Measurements from ENCODE around the gene OSBP2.

Gene OSBP2

DNA sequence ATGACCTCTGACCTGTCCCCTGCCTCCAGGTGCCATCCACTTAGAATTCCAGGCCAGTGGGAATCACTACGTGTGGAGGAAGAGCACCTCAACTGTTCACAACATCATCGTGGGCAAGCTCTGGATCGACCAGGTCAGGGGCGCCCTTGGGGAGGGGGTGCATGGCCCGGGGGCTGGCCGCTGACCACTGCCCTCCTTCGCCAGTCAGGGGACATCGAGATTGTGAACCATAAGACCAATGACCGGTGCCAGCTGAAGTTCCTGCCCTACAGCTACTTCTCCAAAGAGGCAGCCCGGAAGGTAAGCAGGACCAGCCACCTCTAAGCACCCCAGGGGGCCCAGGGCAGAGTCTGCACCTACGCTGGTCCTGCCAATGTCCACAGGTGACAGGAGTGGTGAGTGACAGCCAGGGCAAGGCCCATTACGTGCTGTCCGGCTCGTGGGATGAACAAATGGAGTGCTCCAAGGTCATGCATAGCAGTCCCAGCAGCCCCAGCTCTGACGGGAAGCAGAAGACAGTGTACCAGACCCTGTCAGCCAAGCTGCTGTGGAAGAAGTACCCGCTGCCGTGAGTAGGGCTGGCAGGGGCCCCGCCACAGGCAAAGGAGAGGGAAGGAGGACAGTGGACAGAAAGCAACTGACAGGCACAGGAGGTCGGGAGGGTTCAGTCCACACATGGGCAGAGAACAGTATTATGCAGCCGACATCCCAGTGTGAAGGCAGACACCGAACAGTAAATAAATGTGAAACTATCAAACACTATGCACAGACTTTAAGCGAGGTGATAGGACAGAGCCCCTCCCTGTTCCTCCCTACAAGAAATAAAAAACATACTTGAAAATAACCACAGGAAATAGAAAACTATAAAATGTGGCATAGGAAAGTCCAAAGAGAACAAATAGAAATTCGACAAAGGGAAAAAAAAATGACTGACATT, 199.0 kb downstream of the OSBP2 start:
- DNase-seq (ENCODE audit: low read depth, low spot score), result no peak

- no peak for DNase-seq (ENCODE audit: low read depth, low spot score)
These were observed 199.7 kb downstream of the OSBP2 start for GRCh38 chr22:30894371-30894740.

DNA sequence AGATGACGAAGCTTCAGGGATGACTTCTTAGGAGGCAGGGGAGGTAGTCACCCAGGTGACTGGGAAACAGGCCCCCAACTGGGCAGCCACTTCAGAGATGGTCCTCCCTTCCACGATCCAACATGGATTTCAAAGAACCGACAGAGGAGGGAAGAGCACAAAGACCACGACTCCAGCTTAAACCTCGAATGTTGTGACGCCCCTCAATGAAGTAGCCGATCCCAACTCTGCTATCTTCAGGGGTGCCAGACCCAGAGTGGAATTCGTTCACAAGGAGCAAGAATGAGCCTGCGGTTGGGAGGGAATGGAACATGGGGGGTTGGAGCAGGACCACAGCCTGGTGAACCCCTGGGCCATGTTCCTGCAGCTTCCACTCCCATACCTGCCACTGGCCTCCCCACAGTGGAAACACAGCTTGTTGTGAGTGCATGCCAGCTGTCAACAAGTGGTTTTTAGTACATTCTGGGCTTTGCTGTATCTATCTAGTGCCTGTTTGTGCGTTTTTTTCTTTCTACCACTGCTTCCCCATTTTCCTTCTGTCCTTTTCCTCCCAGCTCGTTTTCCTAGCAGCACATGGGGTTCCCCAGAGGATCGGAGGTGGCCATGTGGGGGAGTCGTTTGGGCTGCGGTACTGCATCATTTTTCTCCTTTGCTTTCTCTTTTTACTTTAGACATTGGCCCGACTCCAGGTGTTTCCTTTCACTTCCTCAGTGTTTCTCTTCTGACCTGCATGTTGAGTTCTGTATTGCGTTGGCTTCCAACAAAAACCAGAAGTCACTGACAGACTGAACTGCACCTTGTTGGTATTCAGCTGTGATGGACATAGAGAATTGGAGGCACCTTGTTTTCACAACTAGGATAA, 208.1 kb downstream of the OSBP2 start:
- no peak for DNase-seq (ENCODE audit: low read depth, low spot score)

GRCh38 chr22:30903876-30904460, 209.3 kb downstream of the OSBP2 start:
- DNase-seq (ENCODE audit: low read depth, low spot score), result no peak

DNA sequence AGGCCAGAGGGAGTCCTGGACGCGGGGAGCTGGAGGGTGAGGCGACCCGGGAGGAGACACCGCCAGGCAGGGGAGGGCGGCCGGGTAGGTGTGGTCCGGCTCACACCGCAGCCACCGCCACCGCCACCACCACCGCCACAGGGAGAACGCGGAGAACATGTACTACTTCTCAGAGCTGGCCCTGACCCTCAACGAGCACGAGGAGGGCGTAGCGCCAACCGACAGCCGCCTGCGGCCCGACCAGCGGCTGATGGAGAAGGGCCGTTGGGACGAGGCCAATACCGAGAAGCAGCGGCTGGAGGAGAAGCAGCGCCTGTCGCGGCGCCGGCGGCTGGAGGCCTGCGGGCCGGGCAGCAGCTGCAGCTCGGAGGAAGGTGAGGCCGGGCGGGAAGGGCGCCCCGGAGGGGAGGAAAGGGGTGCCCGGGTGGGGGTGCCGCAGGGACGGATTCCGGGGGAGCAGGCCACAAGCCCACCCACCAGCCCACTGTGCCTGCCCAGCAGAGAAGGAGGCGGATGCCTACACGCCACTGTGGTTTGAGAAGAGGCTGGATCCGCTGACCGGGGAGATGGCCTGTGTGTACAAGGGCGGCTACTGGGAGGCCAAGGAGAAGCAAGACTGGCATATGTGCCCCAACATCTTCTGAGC, 211.1 kb downstream of the OSBP2 start:
- DNase-seq (ENCODE audit: low read depth, low spot score), result no peak

GRCh38 chr22:30906411-30906810, 211.7 kb downstream of the OSBP2 start:
- no peak for DNase-seq (ENCODE audit: low read depth, low spot score)

DNA sequence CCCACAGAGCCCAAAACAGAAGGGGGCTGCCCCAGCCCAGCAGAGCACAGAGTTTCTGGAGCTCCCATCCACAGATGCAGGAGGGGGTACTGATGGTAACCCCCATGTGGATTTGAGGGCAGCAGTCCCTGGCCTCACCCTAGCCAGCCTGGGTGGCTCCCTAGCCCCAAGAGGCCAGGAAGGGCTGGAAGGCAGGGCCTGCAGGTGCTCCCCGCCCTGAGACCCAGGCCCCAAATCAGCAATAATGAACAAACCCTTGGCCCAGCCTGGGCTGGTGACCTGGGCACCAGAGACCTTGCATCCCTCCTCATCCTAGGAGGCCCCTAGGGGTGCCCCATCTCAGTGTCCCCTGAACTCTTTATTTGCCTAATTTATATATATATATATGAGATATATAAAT, 212.3 kb downstream of the OSBP2 start:
- no peak for DNase-seq (ENCODE audit: low read depth, low spot score)

GRCh38 chr22:30908051-30908461, 213.4 kb downstream of the OSBP2 start:
- DNase-seq (ENCODE audit: low read depth, low spot score), result no peak

DNA sequence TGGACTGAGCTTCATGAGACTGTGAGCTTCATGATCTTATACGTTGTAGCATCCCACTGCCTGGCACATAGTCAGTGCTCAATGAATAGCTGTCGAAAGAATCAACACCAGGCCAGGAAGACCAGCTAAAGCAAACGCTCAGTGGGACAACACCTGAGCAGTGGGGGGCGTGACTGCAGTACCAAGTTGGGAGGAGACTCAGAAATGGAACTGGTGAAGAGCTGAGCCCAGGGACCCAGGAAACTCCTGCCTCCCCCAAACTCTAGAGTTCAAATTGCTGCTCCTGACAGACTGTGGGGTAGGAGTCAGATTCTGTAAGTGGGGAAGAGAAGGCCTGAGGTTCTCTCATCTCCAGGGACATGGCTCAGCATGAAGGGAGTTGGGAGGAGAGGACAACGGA, 214.6 kb downstream of the OSBP2 start:
- DNase-seq (ENCODE audit: low read depth, low spot score), result no peak

GRCh38 chr22:30910358-30910757, 215.7 kb downstream of the OSBP2 start:
- DNase-seq (ENCODE audit: low read depth, low spot score), result no peak

DNA sequence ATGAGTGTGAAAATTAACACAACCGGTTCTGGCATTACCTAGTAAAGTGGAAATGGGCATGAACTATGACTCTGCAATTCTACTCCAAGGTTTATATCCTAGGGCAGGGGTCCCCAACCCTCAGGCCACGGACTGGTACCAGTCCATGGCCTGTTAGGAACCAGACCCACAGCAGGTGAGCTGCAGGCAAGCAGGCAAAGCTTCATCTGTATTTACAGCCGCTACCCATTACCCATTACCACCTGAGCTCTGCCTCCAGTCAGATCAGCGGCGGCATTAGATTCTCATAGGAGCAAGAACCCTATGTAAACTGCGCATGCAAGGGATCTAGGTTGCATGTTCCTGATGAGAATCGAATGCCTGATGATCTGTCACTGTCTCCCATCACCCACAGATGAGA, 224.1 kb downstream of the OSBP2 start:
- no peak for DNase-seq (ENCODE audit: low read depth, low spot score)

- no peak for DNase-seq (ENCODE audit: low read depth, low spot score)
These were observed 225.3 kb downstream of the OSBP2 start for GRCh38 chr22:30919973-30920372.

DNA sequence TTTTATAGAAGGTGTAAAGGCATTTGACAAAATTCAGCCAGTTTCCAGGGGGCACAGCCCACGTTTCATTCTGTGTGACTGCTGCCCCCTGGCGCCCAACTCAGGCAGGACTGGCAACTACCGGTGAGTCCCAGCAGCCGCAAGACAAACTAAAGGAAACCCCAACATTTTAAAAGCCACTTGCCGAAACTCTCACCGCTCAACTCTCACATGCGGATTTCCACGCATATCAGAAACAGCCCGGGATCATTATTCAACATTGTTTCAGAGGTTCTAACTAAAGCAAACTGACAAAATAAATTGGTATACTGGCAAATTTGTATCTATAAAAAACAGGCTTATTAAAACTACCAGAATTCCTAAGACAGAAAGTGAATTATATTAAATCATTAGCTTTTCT, 225.7 kb downstream of the OSBP2 start:
- DNase-seq (ENCODE audit: low read depth, low spot score), result peak; percentile 73

DNA sequence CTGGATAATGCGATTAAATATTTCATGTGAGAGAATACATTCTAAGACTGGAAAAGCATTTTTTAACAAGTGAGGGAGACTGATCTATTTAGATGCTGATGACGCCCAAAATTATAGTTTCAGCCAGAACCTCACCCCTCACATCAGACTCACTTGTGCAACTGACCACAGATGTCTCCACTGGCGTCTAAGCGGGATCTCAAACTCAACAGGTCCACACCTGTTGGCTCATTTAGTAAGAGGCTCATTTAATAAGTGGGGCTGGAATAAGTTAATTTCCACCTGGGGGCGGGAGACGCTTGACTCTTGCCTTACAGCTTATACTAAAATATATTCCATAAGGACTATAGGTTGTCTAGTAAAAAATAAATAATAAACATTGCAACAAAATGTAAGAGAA, 226.4 kb downstream of the OSBP2 start:
- no peak for DNase-seq (ENCODE audit: low read depth, low spot score)

GRCh38 chr22:30922151-30922611, 227.5 kb downstream of the OSBP2 start:
- DNase-seq (ENCODE audit: low read depth, low spot score), result peak; percentile 49

DNA sequence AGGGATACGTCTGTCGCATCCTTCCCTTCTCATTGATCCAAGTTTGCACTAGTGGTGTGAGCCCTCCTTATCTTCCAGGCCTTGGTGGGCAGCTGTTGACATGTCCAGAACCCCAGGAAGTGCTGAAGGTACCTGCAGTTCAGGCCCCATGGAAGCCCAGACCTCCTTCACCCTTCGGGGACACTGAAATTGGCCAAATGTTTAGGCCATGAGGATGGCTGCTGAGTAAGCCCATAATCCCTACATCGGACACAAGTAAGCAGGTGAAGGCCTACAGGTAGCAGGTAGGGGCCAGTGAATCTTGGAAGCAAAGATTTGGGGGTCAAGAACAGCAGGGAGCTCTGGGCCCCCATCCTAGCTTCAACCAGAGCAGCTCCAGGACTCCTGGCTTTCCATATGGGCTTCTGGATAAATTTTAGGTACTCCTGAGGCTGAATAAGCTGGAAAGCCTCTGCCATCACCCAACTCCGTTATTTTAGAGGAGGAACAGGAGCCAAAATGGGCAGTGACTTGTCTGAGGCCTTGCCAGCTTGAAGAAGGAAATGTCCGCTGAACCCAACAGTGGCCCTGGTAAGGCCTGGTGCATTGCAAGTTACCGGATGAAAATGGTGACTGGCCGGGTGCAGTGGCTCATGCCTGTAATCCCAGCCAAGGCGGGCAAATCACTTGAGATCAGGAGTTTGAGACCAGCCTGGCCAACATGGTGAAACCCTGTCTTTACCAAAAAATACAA, 228.7 kb downstream of the OSBP2 start:
- no peak for DNase-seq (ENCODE audit: low read depth, low spot score)

DNA sequence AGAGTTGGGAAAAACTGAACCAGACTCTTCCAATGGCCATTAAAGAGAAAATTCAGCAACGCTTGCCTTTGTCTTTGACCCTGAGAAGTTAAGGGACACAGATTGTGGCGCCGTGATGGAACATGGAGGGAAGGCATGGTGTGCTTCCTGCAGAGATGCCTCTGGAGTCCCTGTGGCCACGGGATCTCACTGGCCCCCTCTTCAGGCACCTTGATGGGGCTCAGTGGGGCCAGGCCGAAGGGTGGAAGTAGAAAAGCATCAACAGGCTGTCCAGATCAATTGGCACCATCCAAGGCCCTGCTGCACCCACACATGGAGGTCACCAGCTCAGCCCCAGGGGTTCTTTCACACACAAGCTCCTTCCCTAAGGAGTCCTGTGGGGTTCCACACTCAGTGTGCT, 231.0 kb downstream of the OSBP2 start:
- DNase-seq (ENCODE audit: low read depth, low spot score), result no peak

DNA sequence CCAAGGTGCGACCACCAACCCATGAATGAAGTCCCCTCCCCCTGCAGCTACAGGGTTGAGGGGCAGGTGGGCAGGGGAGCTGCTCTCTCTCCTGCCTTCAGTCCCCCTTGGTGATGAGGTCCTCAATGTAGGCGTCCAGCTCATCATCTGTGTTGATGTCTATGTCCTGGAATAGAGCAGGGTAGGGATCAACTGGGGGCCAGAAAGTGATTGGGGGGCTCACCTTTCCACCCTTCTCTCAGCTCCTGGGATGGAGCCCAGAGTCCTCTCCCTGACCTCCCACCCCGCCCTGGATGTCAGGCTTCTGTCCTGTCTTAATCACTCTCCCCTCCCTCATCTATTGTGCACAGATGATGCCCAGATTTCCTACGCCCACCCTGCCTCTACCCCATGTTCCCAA, 232.0 kb downstream of the OSBP2 start:
- no peak for DNase-seq (ENCODE audit: low read depth, low spot score)

- DNase-seq (ENCODE audit: low read depth, low spot score), result no peak
These were observed 233.1 kb downstream of the OSBP2 start for GRCh38 chr22:30927806-30928205.

GRCh38 chr22:30928401-30928800, 233.7 kb downstream of the OSBP2 start:
- DNase-seq (ENCODE audit: low read depth, low spot score), result no peak

GRCh38 chr22:30930228-30930627, 235.6 kb downstream of the OSBP2 start:
- DNase-seq (ENCODE audit: low read depth, low spot score), result no peak
